Measurements from ENCODE around the gene ATAD3B. TPM values are rescaled to one million over a fixed set of nuclear protein-coding genes. Genes with fewer than 3 reads are reported as not detected.
"Not testable (repeated sequence)": the region's sequence is repeated elsewhere in the genome, so short reads cannot be mapped to it uniquely, and the experiment has no call there.

ATAD3B gene
- total and polyA plus RNA-seq, 2 donors from 2014 or later = 13.3 to 28.8 TPM

- no peak for FAIRE-seq
- intact Hi-C loops (cut with DNase I) = no loop called here
These were observed 35.7 kb downstream of the ATAD3B start for GRCh38 chr1:1507305-1507704.

GRCh38 chr1:1508775-1509464, 37.4 kb downstream of the ATAD3B start:
- H3K27ac ChIP-seq (ENCODE audit: low read depth in 2 of 2, low read length in 2 of 2); DNase-seq; H3K9ac ChIP-seq (ENCODE audit: low read length in 3 of 3); intact Hi-C loops (cut with DNase I); H3K36me3 ChIP-seq (ENCODE audit: control insufficient read depth in 2 of 3, insufficient read depth in 3 of 3, low read length in 3 of 3); FAIRE-seq; H3K4me3 ChIP-seq (ENCODE audit: low read length in 3 of 3); H3K9me3 ChIP-seq (ENCODE audit: control insufficient read depth in 2 of 3, insufficient read depth in 1 of 3, low read length in 3 of 3); H3K27me3 ChIP-seq (ENCODE audit: control insufficient read depth, insufficient read depth, low read length): not testable (repeated sequence)
- H3K4me1 ChIP-seq (ENCODE audit: control insufficient read depth in 2 of 3, insufficient read depth in 2 of 3, low read depth in 1 of 3, low read length in 3 of 3) = peaks cover 3 to 10% (median 3%) of the 10 kb centered on the region in 3 donors

More at GRCh38 chr1:1507305-1507704, 35.7 kb downstream of the ATAD3B start:
- no peak for DNase-seq
- Histone ChIP-seq H3K4me1 (ENCODE audit: control insufficient read depth in 2 of 3, insufficient read depth in 2 of 3, low read depth in 1 of 3, low read length in 3 of 3) (peaks cover 3 to 10% (median 3%) of the 10 kb centered on the region in 3 donors), H3K4me3 (ENCODE audit: low read length in 3 of 3) (no peak overlapping the region), H3K27me3 (ENCODE audit: control insufficient read depth, insufficient read depth, low read length) (no peaks in the 10 kb centered on the region), H3K36me3 (ENCODE audit: control insufficient read depth in 2 of 3, insufficient read depth in 3 of 3, low read length in 3 of 3) (no peaks in the 10 kb centered on the region), H3K9me3 (ENCODE audit: control insufficient read depth in 2 of 3, insufficient read depth in 1 of 3, low read length in 3 of 3) (no peaks in the 10 kb centered on the region), H3K27ac (ENCODE audit: low read depth in 2 of 2, low read length in 2 of 2) (no peak overlapping the region), H3K9ac (ENCODE audit: low read length in 3 of 3) (no peak overlapping the region)
- TF ChIP-seq CTCF (IDR thresholded peaks at IDR 0.05; ENCODE audit: borderline replicate concordance, extremely low read depth, insufficient read depth) = no peak

- DNase-seq; H3K4me3 ChIP-seq (ENCODE audit: low read length in 3 of 3); H3K36me3 ChIP-seq (ENCODE audit: control insufficient read depth in 2 of 3, insufficient read depth in 3 of 3, low read length in 3 of 3); H3K9me3 ChIP-seq (ENCODE audit: control insufficient read depth in 2 of 3, insufficient read depth in 1 of 3, low read length in 3 of 3); H3K27ac ChIP-seq (ENCODE audit: low read depth in 2 of 2, low read length in 2 of 2); H3K9ac ChIP-seq (ENCODE audit: low read length in 3 of 3); H3K27me3 ChIP-seq (ENCODE audit: control insufficient read depth, insufficient read depth, low read length); FAIRE-seq; intact Hi-C loops (cut with DNase I): not testable (repeated sequence)
- H3K4me1 ChIP-seq (ENCODE audit: control insufficient read depth in 2 of 3, insufficient read depth in 2 of 3, low read depth in 1 of 3, low read length in 3 of 3) = peaks cover 3 to 10% (median 3%) of the 10 kb centered on the region in 3 donors
These were observed 37.9 kb downstream of the ATAD3B start for GRCh38 chr1:1509465-1509850.

GRCh38 chr1:1510912-1511532, 39.5 kb downstream of the ATAD3B start:
- Histone ChIP-seq H3K27me3 (ENCODE audit: control insufficient read depth, insufficient read depth, low read length) (no peaks in the 10 kb centered on the region), H3K9ac (ENCODE audit: low read length in 3 of 3) (peak overlapping the region; percentile 55 to 73 (median 69)), H3K36me3 (ENCODE audit: control insufficient read depth in 2 of 3, insufficient read depth in 3 of 3, low read length in 3 of 3) (peaks cover 0 to 2% (median 0%) of the 10 kb centered on the region in 3 donors), H3K4me3 (ENCODE audit: low read length in 3 of 3) (peak overlapping the region; percentile 66 to 79 (median 78)), H3K9me3 (ENCODE audit: control insufficient read depth in 2 of 3, insufficient read depth in 1 of 3, low read length in 3 of 3) (no peaks in the 10 kb centered on the region), H3K27ac (ENCODE audit: low read depth in 2 of 2, low read length in 2 of 2) (peak overlapping the region in 1 of 2 donors; percentile 88), H3K4me1 (ENCODE audit: control insufficient read depth in 2 of 3, insufficient read depth in 2 of 3, low read depth in 1 of 3, low read length in 3 of 3) (peaks cover 0 to 4% (median 3%) of the 10 kb centered on the region in 3 donors)
- TF ChIP-seq CTCF (IDR thresholded peaks at IDR 0.05; ENCODE audit: borderline replicate concordance, extremely low read depth, insufficient read depth) = no peak
- intact Hi-C loops (cut with DNase I) = no loop called here
- FAIRE-seq (no peak), DNase-seq (peak in 4 of 5 donors; percentile 33 to 70 (median 41))
